ENCODE data around the gene PLEKHA6.

The PLEKHA6 gene, protein sequence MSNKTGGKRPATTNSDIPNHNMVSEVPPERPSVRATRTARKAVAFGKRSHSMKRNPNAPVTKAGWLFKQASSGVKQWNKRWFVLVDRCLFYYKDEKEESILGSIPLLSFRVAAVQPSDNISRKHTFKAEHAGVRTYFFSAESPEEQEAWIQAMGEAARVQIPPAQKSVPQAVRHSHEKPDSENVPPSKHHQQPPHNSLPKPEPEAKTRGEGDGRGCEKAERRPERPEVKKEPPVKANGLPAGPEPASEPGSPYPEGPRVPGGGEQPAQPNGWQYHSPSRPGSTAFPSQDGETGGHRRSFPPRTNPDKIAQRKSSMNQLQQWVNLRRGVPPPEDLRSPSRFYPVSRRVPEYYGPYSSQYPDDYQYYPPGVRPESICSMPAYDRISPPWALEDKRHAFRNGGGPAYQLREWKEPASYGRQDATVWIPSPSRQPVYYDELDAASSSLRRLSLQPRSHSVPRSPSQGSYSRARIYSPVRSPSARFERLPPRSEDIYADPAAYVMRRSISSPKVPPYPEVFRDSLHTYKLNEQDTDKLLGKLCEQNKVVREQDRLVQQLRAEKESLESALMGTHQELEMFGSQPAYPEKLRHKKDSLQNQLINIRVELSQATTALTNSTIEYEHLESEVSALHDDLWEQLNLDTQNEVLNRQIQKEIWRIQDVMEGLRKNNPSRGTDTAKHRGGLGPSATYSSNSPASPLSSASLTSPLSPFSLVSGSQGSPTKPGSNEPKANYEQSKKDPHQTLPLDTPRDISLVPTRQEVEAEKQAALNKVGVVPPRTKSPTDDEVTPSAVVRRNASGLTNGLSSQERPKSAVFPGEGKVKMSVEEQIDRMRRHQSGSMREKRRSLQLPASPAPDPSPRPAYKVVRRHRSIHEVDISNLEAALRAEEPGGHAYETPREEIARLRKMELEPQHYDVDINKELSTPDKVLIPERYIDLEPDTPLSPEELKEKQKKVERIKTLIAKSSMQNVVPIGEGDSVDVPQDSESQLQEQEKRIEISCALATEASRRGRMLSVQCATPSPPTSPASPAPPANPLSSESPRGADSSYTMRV

DNA sequence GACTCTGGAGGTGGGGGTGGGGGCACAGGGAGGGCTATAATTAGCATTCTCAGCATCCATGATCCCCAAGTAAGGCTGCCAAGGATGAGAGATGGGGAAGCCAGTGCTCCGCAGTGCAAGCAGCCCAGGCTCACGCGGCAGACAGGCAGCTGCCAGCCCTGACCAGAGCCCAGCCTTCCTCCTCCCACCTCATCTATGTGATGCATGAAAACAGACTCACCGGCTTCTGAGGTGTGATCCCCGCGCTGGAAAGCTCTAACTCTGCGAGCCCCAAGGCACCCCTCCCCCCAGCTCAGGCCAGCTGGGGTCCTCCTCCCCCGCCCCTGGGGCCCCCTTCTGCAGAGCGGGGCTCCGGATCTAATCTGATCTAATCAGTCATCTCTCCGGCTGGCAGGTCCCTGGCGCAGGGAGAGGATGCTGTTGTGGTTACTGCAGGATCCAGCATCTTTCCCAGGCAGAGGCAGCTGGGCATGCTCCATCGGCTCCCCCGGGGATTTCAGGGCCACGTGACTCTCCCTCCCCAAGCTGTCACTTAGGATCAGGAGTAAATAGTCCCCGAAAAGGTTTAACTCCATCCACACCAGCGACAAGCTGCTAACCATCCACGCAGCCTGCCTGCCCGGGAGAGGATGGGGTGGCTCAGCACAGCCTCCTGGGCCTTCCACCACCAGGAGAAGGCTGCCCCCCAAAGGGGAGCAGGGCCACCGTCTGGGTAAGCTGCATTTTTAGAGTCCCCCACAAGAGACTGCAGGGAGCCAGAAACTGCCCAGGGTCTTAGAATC lies at the start of gene PLEKHA6:
Gene PLEKHA6, minus strand, starts transcription at position 456 of the 782 bp plus-strand sequence. CDS start 86,202 bp downstream, outside the sequence.
- no peak for DNase-seq (ENCODE audit: extremely low read depth in 1 of 2, low read depth in 1 of 2)

DNA sequence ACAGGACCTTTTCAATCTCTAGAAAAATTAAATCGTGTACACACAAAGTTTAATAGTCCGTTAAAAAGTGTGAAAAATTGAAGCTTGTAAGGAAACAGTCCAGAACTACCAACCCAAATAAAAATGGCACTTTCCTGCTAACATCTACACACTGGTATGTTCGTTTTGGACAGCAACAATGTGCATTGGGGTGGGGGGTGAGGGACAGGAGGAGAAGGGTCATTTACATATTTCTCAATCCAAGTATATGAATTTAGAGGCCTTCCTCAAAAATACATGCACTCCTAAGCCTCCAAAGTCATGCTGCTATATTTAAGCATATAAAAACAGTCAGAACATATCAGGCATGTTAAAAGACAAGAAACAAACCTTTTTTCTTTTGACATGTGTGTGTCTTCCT lies 49.4 kb upstream of the PLEKHA6 start:
- DNase-seq (ENCODE audit: extremely low read depth in 1 of 2, low read depth in 1 of 2) = no peak

DNA sequence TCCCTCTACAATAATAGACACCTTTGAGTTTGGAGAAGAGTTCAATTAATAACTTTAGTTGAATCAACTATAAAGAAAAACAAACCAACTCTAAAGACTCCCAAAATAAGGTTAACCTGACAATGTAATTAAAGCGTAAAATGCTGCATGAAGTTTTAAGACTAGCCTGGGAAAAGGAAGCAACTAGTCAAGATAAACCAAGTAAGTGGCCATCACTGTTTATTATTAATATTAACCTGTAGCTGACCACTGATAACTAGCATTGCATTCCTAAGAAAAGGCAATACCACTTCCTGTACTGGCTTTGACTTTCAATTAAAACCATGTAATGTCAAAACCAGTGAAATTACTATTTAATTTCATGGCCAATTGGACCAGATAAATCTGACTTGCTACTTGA lies 48.9 kb upstream of the PLEKHA6 start:
- no peak for DNase-seq (ENCODE audit: extremely low read depth in 1 of 2, low read depth in 1 of 2)

DNA sequence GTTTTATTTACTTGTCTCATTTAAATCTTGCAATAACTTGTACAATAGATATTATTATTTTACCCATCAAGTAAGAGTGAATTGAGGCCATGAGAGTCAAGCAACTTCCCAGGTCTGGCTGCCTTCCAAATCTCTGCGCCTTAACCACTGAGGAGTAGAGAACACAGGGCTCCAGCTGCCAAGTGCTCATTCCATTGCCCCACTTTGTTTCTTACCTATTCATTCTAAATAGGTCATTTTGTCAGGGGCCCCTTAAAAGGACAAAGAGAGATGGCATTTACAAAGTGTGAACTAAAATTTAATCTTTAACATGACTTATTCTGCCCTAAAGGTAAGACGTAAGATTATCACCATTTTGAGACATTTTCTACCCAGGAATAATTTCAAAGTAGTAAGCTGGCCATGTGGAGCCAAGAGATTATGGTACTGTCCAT lies 48.4 kb upstream of the PLEKHA6 start:
- no peak for DNase-seq (ENCODE audit: extremely low read depth in 1 of 2, low read depth in 1 of 2)

DNA sequence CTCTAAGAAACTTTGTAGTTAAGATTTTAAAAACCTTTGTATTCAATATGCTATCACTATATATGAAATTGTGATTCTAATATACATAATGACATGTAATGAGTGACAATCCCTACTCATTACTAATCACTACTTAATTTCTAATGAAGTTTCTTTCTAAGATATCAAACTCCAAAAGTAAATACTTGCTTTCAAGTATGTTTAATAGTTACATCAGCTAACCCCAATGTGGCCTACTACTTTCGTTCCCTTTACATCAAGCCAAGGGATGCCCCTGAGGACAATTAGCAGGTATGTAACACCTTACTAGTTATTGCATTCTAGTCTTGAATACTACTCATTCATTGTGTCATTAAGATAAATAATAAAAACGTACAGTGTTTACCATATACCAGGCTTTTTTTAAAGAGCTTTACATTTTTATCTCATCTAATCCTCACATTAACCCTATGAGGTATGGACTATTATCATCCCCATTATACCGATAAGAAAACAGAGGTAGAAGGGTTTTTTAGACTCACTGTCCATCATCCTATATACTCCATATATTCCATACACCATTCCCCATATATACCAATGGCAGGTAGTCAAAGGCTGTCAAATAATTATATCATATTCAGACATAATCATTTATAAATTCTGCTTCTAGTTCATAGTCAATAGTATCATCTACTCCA lies 47.7 kb upstream of the PLEKHA6 start:
- DNase-seq (ENCODE audit: extremely low read depth in 1 of 2, low read depth in 1 of 2) = no peak

DNA sequence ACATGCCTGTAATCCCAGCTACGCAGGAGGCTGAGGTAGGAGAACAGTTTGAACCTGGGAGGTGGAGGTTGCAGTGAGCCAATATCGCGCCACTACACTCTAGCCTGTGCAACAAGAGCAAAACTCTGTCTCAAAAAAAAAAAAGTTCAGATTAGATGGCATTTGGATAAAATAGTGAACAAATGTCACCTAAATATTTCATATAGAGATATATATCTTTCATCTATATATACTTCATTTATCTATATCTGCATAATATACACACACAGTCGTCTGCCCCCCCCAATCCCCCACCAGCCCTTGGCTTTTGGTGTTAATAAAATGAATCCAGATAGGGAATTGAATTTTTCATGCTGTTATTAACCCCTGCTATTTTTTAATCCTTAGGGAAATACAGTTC lies 46.9 kb upstream of the PLEKHA6 start:
- no peak for DNase-seq (ENCODE audit: extremely low read depth in 1 of 2, low read depth in 1 of 2)

DNA sequence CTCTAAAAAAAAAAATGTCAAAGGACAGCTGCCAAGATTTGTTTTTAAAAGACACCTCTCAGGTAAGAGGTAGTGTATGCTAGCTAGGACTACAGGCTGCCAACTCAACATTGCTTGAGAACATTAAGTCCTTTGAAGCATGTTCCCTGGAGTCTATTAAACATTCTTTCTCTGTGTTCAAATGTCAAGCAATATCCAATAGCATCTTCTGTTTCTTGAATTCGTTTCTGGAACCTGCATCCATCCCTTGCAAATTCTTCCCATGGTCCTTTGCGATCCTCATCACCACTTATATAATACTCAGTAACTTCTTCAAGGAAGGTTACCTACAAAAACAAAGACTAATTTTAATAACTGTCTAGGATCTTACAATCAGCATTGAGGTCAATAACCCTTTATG lies 46.3 kb upstream of the PLEKHA6 start:
- no peak for DNase-seq (ENCODE audit: extremely low read depth in 1 of 2, low read depth in 1 of 2)

DNA sequence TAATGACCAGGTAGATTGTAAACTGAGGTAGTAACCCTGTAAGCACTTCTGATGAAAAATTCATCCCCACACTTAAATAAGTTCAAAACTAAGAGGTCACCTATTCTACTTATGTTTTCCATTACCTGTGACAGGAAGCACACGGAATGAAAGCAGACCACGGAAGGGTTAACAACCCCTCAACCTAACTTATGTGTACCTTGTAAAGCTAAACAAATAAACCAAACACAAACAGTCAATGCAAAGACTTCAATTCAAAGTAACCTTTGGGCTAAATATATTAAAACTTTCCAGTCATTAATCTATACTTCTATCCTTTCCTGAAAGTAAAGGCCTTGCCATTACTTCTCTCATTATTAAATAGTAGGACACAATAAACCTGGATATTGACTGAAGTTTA lies 44.9 kb upstream of the PLEKHA6 start:
- DNase-seq (ENCODE audit: extremely low read depth in 1 of 2, low read depth in 1 of 2) = no peak

DNA sequence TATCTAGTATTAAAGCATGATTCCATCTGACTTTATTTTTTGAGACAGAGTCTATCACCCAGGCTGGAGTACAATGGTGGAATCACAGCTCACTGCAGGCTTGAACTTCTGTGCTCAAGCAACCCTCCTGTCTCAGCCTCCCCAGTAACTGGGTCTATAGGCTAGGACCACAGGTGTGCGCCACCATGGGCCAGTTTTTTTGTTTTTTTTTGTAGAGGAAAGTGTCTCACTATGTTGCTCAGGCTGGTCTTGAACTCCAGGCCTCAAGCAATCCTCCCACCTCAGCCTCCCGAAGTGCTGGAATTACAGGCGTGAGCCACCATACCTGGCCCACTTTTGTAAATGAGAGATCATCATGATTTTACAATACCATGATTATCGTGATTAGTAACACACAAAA lies 42.7 kb upstream of the PLEKHA6 start:
- DNase-seq (ENCODE audit: extremely low read depth in 1 of 2, low read depth in 1 of 2) = no peak

DNA sequence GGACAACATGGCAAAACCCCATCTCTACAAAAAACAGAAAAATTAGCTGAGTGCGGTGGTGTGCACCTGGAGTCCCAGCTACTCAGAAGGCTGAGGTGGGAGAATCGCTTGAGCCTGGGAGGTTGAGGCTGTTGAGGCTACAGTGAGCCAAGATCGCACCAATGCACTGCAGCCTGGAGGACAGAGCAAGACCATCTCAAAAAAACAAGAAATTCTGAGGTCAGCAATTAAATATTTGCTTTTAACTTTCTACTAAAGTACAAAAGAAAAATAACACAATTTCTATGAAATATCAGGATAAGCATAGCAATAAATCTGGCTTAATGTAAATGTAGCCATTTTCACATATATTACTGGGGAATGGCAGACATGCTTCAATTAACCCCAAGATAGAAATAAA lies 42.0 kb upstream of the PLEKHA6 start:
- no peak for DNase-seq (ENCODE audit: extremely low read depth in 1 of 2, low read depth in 1 of 2)

DNA sequence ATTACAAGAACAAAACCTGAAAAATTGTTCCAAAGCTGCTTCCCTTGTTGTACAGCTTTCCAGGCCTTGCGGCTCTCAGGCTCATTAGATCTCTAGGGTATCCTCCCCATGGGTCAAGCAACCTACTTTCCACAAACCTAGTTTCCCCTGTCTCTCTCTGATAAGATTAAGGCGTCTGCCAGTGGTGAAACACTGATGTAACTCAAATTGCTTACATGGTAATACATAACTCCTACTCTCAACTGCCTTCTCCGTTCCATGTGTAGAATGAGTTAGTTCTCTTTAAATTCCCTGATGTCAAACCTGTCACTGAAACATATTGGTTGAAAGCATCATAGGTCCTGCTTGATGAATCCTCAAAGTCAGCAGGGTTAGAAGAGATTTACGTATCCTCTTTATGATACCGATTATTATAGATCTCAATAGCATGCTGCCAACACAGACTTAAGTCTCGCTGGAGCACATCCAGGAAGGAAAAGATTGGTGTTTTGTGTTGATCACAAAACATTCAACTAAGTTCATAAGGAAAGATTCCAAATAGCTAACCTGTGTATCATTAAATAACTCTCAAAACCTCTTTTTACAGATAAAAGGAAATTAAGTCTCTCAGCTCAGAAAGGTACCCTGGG lies 41.3 kb upstream of the PLEKHA6 start:
- no peak for DNase-seq (ENCODE audit: extremely low read depth in 1 of 2, low read depth in 1 of 2)

DNA sequence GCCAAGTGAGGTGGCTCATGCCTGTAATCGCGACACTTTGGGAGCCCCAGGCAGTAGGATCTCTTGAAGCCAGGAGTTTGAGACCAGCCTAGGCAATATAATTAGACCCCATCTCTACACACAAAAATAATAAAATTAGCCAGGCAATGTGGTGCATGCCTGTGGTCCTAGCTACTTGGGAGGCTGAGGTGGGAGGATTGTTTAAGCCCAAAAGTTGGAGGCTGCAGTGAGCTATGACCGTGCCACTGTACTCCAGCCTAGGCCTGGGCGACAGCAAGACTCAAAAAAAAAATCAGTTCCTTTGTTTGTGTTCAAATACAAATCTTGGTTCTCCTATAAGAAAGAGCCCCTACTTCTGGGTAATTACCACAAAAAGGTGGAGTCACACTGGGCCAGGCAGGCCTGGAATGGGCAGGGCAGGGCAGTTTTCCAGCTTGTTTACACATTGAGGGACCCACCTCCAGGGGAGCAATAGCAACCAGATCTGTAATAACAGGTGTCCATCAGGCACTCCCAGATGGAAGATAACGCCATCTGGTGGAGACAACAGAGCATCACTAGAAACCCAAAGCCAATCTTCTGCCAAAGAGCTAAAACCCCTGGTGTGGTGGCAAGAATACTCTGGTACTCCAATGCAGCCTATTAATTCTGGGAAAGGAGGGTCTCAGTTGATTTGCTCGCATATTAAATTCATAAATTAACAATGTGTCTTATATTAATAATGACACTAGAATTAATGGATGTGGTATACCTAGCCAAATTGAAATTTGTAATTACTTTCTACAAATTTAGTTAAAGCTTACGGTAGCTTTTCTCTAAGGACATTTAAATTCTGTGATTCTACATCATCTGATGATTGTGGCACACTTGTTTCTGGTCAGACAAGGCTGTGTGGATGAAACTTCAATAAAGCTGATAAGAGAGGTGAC lies 38.7 kb upstream of the PLEKHA6 start:
- DNase-seq (ENCODE audit: extremely low read depth in 1 of 2, low read depth in 1 of 2) = no peak

DNA sequence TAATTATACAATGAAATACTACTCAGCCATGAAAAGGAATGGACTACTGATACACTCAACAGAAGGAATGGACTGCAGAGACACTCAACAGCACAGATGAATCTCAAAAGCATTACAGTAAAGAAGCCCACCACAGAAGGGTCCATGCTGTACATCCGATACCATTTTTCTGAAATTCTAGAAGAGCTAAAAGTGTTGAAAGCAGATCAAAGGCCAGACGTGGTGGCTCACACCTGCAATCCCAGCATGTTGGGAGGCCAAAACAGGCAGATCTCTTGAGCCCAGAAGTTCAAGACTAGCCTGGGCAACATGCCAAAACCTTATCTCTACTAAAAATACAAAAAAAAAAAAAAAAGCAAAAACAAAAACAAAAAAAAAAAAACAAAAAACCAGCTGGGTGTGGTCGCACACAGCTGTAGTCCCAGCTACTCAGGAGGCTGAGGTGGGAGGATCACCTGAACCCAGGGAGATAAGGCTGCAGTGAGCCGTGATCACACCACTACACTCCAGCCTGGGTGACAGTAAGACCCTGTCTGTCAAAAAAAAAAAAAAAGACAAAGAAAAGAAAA lies 36.4 kb upstream of the PLEKHA6 start:
- no peak for DNase-seq (ENCODE audit: extremely low read depth in 1 of 2, low read depth in 1 of 2)

DNA sequence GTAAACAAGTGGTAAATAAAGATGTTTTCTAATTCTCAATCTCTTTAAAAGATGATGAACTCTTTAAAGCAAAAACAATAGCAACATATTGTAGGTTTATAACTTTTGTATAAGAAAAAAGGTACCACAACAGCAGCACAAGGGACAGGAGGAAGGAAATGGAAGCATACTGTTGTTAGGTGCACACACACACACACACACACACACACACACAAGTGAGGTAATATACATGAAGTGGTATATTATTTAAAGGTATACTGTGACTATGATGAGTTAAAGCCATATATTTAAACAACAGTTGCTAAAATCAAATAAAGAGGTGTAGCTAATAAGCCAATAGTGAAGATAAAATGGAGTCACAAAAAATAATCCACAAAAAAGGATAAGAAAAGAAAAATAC lies 31.9 kb upstream of the PLEKHA6 start:
- no peak for DNase-seq (ENCODE audit: extremely low read depth in 1 of 2, low read depth in 1 of 2)

DNA sequence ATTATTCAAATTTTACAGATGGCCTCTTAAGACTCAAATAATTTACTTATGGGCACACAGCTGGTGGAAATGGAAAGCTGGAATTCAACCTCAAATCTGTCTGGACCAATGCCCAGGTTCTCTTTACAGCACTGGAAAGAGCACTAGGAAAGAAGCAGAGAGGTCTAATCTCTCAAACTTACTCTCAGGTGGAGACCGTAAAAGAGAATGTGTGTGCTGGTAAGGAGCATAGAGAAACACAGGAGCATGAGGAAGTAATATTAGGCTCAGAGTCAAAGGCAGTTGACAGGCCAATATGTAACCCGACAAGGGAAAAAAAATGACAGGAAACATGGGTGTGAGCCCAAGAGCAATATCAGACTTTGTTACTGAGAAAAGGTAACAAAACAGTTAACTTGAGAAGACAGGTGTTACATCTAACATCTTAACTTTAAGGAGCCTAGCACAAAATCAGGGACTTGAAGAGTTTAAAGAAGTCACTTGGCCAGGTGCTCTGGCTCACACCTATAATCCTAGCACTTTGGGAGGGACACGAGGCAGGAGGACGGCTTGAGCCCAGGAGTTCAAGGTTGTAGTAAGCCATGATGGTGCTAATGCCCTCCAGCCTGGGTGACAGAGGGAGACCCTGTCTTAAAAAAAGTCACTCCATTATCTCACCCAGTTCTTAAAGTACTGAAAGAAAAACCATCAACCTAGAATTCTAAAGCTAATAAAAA lies 31.2 kb upstream of the PLEKHA6 start:
- DNase-seq (ENCODE audit: extremely low read depth in 1 of 2, low read depth in 1 of 2) = no peak

DNA sequence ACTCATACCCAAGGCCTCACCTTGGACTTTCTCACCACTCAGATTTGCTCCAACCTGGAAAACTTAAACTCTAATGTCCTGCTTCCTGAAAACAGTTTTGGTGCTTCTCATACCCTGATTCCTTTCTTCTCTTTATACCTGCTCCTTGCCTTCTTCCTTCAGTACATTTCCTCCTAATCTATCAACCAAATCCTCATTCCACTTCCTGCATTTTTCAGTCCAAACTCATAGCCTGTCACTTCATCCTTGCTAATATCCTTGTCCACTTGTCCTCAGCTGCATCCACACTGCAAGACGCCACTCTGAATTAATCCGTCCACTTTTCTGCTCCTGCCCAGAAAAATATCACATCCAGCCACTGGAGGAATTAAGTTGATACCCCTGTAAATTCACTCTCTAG lies 26.0 kb upstream of the PLEKHA6 start:
- DNase-seq (ENCODE audit: extremely low read depth in 1 of 2, low read depth in 1 of 2) = no peak

DNA sequence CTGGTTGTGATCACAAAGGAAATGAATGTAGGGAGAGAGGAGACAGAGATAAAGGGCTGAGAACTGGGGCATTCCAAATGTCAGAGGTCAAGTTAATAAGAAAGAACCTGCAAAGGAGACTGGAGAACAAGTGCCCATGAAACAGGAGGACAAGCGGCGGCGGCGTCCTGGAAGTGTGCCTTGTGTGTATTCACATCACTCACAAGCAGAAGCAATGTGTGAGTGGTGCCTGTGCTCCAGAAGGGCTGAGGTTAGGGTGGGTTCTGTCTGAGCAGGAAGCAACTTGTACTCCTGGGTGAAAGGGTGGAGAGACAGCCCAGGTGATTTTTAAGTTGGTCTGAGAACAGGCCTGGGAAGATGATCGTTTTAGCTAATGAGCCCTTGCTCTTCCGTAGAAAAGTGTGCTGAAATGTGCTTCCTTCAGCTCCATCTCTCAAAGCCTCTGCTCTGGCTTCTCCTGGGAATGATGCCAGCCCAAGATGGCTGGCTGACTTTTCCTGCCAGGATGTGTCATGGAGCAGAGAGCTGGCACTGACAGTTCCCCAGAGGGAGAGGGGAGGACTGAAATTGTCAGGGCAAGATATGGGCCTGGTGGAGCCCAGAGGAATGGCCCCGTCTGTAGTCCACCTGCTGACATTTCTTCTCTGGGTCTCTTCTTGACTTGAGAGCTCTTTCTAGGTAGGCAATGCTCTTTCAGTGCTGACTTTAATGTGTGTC lies 25.1 kb upstream of the PLEKHA6 start:
- no peak for DNase-seq (ENCODE audit: extremely low read depth in 1 of 2, low read depth in 1 of 2)

All from activated CD8-positive, alpha-beta memory T cell treated with anti-CD3 and anti-CD28 coated beads for 1 hour (primary cell).